Right lobe of liver (tissue), 4 donors: ENCODE data around the gene SLC2A8.

Source experiments
- POLR2A ChIP-seq: fragments of 450-650 bp; IDR thresholded peaks from one replicate; pipeline ENCODE4 v1.6.1; 2017; ENCODE audit warnings: antibody characterized with exemption, mild to moderate bottlenecking
- TF ChIP-seq, protein P1 (sequence below), 4 donors: fragments of 200-600 bp in 3 of 4; fragments of 450-650 bp in 1 of 4; IDR thresholded peaks; one replicate each; pipeline versions ENCODE4 v1.5.1 to v1.8.0; 2016 to 2022; ENCODE audit warnings: antibody characterized with exemption in 4 of 4, mild to moderate bottlenecking in 2 of 4
- donor health status: DM: no; HTN: no; CAD: no.
- donor health status: DM: no; HTN: no; CAD: no.
- donor health status: DM: no; HTN: yes; CAD: no.

DNA sequence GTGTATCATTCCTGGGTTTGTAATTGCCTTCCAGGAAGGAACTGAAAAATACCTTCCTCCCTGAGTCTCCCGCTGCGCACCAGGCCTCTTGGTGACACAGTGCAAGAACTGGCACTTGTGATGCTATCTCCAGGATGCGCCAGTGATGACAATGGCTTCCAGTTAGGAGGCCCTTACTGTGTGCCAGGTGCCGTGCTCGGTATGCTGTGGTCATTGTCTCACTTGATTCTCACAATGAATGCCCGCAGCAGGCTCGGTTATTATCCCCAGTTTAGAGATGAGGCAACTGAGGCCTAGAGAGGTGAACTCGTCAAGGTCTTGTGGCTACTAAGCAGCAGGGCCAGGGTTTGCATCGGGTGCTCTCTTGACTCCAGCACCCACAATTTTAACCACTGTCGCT, 31.5 kb upstream of the SLC2A8 start:
- TF ChIP-seq, protein P1, sequence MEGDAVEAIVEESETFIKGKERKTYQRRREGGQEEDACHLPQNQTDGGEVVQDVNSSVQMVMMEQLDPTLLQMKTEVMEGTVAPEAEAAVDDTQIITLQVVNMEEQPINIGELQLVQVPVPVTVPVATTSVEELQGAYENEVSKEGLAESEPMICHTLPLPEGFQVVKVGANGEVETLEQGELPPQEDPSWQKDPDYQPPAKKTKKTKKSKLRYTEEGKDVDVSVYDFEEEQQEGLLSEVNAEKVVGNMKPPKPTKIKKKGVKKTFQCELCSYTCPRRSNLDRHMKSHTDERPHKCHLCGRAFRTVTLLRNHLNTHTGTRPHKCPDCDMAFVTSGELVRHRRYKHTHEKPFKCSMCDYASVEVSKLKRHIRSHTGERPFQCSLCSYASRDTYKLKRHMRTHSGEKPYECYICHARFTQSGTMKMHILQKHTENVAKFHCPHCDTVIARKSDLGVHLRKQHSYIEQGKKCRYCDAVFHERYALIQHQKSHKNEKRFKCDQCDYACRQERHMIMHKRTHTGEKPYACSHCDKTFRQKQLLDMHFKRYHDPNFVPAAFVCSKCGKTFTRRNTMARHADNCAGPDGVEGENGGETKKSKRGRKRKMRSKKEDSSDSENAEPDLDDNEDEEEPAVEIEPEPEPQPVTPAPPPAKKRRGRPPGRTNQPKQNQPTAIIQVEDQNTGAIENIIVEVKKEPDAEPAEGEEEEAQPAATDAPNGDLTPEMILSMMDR (IDR thresholded peaks at IDR 0.05) = no peak
- no peak for TF ChIP-seq POLR2A
